GM19468 (cell line): ENCODE data around the gene HMGB4.

Experiments used
- ATAC-seq: cut with Tn5 transposase; IDR thresholded peaks from one replicate; pipeline ENCODE4 v1.9.1; 2021; ENCODE audit warnings: mild to moderate bottlenecking, moderate library complexity, moderate number of reproducible peaks; ENCODE audit not compliant: unreplicated experiment; ENCODE audit errors: extremely low read depth

The HMGB4 gene, protein sequence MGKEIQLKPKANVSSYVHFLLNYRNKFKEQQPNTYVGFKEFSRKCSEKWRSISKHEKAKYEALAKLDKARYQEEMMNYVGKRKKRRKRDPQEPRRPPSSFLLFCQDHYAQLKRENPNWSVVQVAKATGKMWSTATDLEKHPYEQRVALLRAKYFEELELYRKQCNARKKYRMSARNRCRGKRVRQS

DNA sequence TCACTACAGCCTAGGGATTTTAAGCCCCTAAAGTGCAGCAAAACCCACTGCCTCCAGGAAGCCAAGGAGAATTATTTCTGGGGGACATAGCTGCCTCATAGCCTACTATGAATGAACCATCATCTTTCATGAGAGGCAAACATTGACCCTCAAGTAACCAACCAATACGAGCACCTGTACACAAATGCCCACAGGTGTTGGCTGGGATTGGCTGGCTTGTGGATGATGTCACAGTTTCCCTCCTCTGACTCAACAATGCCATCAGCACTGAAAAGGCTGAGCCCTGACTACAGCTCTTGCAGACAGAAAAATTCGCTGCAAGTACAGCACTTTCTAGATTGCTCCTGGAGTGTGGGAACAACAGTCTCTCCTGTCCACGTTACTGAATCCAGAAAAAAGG is at the start of gene HMGB4:
HMGB4 (plus strand) TSS at position 301 of the 400 bp plus-strand sequence. CDS start 113 bp downstream, outside the sequence.
- ATAC-seq, result no peak

DNA sequence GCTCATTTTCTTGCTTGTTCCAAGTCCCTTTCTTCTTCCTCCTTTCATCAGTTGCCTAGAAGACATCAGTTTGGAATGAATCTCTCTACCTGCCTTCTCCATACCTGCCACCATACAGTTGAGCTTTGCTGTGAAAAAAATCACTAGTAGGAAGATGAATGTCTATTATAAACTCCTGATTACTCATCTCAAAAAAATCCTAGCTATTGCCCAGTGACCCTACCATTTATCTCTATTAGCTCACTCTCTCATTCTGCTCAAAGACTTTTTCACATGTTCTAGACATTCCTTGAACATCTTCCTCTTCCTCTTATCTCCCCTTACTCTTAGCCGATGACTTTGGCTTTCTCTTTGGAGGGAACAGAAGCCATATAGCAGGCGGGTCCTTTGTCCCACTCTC is 49.7 kb upstream of the HMGB4 start:
- no peak for ATAC-seq

DNA sequence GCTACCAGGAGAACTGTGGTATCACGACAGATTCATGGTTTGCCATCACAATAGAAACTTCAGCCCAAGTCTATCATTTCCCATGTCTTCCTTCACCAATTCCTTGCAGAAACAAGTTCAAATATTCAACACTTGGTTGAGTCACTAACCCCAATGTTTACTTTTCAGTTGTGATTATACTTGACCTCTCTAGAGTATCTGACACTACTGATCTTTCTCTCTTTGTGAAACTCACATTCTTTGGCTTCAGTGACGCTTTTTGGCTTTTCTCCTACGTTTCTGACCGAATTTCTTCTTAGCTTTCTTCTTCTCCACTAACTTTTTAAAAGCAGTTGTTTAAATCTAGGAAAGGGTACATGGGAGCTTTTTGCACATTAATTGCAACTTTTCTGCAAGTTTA is 48.8 kb upstream of the HMGB4 start:
- no peak for ATAC-seq

DNA sequence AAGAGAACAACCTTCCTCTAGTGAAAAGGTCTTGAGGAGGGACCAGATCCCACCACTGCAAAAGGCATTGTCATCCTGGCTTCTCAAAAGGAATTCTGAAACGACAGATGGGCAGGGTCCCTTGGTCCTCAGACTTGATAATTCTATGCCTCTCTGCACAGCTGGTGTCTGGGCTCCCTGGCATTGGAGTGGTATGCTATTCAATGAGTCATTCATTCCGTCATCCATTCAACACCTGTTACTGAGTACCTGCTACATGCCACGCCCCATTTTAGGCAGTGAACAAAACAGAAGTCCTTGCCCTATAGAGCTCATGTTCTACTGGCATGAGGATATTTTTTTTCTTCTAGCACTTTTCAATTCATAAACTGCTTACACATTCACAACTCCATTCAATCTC is 45.8 kb upstream of the HMGB4 start:
- ATAC-seq, result no peak

DNA sequence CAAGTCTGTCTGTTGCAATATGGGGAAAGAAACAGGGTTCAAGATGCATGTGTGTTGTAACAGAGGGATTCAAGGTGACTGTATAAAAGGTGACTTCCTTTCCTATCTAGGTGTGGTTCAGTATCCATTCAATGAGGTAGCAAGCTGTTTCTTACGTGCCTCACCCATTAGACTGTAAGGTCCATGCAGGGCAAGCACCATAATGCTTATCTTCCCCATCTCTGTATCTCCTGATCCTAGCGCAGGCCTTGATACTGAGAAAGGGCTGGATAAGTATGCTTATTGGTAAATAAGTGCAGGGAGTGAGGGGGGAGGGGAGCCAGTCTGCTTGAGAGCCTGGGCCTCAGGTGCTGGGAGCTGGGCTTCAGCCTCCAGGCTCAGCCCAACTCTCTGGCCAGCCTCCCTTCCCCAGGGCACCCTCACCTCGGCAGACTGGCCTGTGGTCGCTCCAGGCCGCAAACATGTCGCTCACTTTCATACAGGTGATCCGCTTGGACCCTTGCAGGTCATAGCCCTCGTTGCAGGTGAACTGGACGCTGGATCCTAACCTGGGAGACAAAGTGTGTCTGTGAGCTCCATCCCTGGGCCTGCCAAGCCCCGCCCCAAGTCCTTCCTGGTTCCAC is 44.5 kb upstream of the HMGB4 start:
- ATAC-seq, result no peak

DNA sequence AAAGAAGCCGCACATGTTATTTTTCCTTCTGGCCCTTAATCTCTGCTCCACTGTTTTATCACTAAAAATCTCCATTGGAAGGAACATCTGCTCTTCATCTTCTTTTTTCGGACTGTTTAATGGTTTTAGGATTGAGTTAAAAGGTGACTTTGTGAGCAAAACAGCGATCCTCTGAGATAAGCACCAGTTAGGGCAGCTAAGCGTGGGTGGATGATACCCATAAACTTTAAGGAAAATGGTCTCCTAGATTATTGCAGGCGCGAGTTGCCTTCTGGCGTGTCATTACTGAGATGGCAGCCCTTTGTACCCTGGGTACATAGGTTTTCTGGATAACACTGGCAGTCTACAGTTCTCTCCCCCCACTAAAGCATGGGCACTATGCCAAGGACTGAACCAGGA is 44.0 kb upstream of the HMGB4 start:
- ATAC-seq, result no peak

DNA sequence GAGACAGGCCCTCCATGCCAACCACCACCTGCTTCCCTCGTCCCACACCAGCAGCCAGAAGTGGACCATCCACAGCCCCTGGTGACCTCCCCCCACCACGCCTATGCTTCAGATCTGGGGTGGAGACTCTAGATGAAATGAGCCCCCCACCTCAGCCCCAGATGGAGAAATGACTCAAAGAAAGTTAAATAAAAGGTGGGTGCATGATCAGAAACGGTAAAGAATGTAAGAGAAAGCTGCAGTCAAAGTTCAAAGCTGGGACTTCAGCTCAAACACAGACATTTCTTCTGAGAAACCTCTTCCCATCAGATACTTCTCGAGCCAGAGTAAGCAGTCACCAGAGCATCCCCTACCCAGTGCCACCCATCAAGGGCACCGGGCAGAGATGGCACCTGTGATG is 43.1 kb upstream of the HMGB4 start:
- ATAC-seq, result no peak

DNA sequence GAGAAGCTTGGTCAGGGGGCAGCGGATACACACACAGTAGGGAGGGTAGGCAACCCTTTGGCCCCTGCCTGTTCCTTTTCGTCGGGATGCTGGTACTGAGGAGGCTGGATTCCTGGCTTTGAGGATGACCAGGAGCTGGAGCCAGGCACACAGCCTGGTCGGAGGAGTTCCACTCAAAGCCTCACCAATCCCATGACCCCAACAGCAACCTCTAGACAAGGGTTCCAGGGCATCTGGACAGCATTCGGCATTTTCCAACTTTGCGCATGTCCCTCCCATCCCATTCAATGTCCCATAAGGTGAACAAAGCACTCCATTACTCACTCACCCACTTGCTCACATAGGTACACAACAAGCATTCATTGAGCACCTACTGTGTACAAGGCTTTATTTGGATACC is 42.6 kb upstream of the HMGB4 start:
- no peak for ATAC-seq

DNA sequence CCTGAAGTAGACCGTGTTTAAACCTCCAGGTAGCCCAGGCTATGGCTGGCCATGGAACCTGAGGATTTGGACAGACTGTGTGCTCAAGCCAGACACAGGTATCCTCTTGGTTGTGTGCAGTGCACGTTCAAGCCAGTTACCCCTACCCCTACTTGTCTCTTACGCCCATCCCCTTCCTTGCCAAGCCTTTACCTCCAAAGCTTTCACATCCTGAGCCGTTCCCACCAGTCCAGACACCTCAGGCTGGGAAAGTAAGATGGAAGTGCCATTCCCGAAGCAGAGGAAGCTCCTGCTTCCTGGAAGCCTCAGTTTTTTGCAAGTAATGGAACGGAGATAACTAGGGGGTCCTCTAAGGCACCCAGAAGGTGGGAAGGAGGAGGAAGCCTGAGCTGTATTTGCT is 41.5 kb upstream of the HMGB4 start:
- ATAC-seq, result no peak

DNA sequence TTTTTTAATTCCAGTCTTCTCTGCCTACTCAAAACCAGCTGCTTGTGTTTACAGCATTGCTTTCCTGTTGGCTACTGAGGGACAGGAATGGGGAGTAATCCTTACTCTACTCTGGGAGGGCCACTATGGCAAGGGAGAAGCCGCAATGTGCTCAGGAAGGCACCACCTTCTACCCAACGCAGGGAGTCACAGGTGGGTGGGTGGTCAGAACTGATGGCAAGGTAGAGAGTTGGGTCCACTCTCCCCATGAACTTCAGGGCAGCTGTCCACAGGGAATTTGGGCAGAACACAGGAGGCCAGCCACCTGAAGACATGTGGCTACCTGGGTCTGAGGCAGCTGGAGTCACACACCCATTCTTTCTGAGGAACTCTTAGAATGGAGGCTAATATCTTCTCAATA is 40.5 kb upstream of the HMGB4 start:
- no peak for ATAC-seq

DNA sequence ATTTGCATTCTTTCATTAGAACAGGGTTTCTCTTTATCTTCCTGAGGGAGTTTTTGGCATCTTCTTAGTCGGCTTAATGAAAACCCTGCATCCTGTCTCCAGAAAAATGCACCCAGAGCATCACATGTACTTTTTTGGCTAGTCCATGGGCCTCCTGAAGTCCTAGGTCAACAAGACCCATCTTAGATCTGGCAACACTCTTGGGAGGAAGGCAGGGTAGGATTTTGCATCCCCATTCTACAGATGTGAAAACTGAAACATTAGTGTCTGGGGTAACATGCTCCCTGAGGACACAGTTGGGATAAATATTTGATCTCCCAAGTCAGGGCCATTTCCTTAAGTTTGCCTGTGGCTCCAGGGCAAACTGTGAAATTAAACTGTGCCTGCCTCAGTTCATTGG is 40.0 kb upstream of the HMGB4 start:
- ATAC-seq, result no peak

DNA sequence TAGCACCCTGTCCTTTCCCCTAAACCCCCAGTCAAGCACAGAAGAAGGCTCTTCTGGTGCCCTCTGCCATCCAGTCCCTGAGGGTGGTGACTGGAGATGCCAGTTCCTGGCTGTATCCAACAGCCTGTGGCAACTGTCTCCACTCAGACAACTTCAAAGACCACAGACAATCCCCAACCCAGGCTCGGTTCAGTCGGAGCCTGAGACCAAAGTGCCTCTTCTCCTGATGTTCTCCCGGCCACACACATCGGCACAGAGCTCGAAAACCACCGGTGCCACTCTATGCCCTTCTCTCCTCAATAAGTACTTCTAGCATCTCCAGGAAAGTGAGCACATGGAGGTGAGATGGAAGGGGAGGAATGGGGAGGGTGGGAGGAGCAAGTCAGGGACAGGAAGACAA is 39.6 kb upstream of the HMGB4 start:
- ATAC-seq, result no peak

DNA sequence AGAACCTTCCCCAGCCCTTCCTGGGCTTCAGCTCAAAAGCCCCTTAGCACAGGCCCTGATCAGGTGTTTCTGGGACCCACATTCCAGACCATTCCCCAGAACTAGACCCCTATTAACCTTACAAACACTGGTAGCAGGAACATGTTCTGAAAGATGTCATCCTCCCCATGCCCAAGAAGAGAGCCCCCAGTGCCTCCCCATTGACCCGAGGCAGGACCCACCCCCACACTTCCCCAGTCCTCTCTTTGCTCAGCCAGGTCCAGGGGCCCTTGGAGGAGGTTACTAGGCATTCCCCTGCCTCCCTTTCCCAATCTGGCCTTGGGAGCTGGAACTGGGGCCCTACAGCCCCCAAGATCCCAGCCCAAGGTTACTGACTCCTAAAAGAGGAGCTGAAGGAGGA is 38.9 kb upstream of the HMGB4 start:
- ATAC-seq, result no peak

DNA sequence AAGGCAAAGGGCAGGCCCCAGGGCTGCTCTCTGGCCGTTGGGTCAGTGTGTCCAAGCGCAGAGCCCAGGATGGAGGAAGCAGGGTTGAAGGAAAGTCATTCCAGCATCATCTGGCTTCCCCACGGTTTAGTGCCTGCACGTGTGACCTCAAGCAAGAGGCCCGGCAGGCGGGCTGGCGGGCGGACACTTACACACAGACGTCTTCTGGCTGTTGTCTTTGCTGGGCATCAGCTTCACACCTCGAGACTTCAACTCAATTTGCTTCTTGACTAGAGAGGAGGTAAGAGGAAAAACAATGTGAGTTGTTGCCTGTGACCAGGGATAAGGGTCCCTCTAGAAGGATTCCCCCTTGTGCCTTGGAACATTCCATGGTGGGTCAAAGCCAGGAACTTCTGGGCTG is 38.4 kb upstream of the HMGB4 start:
- no peak for ATAC-seq

DNA sequence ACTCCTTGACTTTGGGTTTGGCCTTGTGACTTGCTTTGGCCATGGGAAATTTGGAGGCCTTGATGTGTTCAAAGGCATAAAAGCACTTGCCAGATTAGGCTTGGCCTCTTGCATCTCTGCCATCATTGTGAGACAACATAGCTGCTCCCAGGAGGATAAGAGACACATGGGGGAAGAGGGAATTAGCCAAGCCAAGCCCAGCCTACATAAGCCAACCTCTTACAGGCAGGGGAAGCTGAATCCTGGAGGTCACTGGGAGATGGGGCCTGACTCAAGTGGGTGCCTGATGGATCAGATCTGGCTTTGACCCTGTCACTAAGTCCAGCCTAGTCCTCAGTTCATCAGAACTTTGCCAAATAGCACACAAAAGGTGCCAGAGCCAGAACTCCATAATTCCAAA is 37.6 kb upstream of the HMGB4 start:
- ATAC-seq, result no peak

DNA sequence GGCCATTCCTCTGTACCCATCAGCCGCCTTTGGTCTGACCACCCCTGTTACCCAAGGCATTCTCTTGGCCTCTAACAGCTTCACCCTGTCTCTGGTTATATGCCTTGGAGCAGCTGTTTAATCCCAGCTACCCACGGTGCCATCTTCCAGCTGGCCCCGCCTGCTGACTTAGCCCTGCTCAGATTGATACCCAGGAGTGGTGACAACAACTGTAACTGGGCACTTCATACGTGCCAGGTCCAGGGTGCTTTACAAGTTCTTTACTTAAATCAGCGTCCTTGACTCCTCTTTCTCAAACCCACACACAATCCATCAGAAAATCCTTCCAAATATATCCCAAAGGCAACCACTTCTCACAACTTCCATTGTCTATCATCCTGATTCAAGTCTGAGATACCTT is 37.2 kb upstream of the HMGB4 start:
- ATAC-seq, result no peak

DNA sequence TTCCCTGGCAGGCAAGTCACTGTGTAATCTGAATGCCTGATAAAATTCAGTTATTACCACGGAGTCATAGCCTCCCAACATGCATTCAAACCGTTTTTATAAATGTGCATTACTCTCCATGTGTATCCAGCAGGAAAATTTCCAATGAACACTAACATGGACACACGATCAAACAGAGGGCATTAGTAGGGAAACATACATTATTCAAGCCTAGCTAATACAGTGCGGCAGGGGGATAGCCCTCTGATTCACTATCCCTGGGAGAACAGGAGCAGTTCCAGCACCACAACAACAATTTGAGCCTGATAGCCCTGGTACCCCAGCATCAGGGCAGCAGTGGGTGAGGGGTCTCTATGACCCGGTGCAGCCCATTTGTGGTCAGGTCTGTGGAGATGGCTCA is 35.8 kb upstream of the HMGB4 start:
- ATAC-seq, result no peak

DNA sequence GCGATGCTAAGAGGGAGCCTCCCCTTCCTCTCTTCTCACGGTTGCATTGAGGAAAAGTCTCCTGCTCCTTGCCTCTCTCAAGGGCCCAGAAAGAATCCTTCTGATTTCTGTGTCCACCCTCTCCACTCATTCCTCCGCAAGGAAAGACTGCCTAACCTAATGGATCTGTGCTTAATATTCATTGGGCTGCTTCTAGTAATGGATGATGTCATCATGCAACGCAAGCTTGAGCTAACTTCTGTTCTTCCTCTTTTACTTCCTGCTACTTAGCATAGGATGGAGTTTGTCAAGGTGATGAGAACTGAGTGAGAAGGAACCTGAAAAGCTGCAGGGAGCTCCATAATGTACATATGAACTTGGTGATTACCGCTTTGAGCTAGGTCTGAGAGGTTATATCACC is 35.2 kb upstream of the HMGB4 start:
- no peak for ATAC-seq

DNA sequence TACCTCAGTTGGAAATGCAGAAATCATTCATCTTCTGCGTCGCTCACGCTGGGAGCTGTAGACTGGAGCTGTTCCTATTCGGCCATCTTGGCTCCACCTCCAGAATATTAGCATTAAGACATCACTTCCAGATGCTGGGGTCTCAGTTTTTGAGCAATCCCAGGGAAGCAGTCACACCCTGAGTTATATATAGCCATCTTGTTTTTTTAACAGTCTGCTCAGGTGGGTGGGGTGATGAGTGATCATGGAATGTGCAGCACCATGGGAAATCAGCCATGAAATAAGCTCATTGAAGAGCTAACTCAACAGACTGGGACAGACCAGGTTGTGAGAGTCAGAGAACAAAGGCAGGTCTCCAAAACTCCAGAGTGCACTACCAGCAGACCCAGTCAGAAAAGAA is 27.0 kb upstream of the HMGB4 start:
- ATAC-seq, result no peak

DNA sequence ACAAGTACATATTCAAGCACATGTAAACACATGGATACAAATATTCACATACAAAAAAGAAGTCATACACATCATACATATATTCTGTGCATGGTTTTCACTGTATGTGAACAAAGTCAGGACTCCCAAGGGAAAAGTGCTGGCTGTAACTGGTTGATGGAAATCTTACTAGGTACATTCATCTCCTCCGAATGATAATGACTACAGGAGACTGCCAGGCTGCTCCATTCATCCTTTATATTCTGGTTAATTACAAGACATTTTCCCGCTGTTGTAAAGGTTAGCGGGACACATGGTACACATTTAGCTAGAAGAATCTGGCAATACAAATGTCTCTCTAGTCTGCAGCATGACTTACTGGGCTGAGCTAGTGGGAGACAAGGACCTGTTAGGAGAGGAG is 26.2 kb upstream of the HMGB4 start:
- ATAC-seq, result no peak

DNA sequence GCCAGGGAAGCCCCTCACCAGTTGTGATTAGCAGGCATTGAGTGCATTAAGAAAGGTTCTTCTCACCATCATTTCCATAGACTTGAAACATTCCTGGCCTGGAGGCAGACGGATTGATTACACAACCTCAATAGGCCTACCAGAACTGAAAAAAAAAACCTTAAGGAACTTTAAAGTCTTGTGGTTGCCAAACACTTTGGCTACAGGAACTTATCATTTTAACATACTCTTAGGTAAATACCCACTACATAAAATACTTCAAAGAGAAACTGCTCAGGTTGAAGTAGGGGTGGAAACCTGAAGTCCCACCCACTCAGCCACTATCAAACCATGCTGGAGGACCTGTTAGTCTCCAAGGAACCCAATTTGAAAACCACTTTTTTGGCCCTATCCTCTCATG is 22.4 kb upstream of the HMGB4 start:
- ATAC-seq, result no peak

DNA sequence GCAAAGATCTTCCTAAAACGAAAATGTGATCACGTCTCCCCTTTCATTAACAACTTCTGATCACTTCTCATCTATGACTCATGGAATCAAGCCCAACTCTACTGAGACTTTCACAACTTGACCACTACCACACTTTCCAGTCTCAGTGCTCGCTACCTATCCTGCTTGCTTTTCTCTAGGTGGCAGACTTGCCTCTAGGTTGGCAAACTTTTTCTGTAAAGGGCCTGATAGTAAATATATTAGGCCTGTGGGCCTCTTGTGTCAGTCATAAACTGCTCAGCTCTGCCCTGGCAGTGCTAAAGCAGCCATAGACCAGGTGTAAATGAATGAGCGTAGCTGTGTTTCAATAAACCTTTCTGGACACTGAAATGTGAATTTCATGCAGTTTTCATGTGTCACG is 21.5 kb upstream of the HMGB4 start:
- no peak for ATAC-seq

DNA sequence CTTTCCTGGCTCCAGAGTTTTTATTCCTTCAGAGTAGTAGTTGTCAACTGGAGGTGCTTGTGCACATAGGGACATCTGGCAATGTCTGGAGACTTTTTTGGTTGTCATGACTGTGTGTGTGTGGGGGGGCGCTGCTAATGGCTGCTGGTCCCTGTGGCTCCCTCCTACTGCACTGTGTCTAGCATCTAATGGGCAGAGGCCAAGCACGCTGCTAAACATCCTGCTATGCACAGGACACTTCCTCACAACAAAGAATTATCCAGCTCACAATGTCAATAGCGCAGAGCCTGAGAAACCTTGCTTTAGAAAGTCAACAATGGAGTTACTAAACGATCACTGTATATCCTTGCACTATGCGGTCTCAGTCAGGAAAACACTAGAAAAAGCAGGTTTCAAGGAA is 19.7 kb upstream of the HMGB4 start:
- no peak for ATAC-seq
